GM12872 (cell line): ENCODE data around the gene PLCXD1.

Experiments
- TF ChIP-seq, protein P1 (sequence below): IDR thresholded peaks from 3 replicates; pipeline ENCODE4 v1.5.1; 2011; ENCODE audit warnings: low read depth, mild to moderate bottlenecking, low read length, moderate library complexity; ENCODE audit not compliant: insufficient read depth

Gene PLCXD1

DNA sequence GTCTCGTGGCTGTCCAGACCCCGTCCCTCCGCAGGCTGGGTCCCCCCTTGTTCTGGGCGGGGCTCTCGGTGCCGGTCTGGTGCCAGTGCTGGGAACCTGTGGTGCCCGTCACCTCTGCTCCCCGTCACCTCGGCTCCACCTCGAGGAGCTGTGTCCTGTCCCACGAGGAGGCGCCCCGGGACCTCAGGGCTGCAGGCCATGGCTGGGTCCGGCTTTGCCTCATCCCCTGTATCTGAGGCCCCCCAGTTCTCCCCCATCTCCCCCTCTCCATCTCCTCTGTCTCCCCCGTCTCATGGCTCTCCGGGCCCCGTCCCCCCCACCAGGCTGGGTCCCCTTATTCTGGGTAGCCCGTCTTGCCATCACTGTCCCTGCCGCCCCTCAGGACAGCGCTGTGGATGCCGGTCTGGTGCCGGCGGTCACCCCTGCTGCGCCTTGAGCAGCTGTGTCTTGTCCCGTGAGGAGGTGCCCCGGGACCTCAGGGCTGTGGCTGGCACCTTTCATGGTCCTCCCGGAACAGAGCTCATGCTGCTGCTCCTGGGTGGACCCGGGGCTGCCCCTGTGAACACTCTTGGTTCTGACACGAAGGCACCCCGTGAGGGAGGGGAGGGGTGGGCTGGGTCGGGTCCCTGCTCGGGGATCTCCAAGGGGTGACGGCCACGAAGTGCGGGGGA is 50.8 kb downstream of the PLCXD1 start:
- TF ChIP-seq, protein P1, sequence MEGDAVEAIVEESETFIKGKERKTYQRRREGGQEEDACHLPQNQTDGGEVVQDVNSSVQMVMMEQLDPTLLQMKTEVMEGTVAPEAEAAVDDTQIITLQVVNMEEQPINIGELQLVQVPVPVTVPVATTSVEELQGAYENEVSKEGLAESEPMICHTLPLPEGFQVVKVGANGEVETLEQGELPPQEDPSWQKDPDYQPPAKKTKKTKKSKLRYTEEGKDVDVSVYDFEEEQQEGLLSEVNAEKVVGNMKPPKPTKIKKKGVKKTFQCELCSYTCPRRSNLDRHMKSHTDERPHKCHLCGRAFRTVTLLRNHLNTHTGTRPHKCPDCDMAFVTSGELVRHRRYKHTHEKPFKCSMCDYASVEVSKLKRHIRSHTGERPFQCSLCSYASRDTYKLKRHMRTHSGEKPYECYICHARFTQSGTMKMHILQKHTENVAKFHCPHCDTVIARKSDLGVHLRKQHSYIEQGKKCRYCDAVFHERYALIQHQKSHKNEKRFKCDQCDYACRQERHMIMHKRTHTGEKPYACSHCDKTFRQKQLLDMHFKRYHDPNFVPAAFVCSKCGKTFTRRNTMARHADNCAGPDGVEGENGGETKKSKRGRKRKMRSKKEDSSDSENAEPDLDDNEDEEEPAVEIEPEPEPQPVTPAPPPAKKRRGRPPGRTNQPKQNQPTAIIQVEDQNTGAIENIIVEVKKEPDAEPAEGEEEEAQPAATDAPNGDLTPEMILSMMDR, result no peak

DNA sequence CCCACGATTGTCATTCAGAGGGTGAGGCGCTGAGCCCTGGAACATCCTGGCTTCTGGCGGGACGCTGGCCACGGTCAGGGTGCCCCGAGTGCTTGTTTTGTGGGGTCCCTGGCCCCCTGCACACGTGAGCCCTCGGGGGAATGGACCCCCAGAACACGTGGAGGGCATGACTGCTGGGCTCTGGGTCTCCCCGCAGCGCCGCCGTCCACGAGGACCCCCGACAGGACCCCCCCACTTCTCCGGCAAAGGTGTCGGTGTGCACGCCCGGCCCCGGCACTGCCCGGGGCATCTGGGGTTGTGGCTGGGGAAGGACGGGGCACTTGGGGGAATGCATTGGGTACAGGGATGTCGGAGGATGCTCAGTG is 51.3 kb downstream of the PLCXD1 start:
- TF ChIP-seq, protein P1, result no peak

DNA sequence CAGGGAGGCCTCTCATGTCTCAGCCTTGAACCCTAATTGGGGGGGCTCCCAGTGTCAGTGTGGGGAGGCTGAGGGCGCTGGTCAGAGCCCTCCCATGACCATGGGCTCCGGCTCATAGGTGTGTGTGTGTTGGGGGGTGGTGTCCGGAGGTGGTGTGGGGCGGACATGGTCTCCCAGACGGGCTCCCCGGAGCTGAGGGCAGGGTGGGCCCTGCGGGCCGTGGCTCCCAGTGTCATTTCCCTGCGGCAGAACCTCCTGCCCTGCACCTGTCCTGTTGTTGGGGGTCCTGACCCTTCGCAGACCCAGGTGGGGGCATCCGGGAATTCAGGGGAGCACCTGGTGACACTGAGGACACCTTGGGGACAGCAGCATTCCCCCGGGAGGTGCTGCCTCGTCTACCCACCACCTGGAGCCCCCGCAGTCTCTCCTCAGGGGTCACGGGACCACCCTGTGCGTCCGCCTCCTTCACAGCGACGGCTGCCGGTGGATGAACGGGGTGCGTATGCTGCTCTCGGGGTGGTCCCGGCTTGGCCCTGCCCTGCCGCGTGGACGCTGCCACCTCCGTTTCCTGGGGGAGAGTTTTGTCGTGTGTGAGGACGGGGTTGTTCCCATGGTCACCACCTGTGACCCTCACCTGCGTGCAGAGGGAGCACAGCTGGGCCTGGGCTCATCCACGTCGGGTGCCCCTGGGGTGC is 51.9 kb downstream of the PLCXD1 start:
- TF ChIP-seq, protein P1, result no peak

GRCh38 chrX:333611-334311 is 52.6 kb downstream of the PLCXD1 start:
- TF ChIP-seq, protein P1, result no peak

DNA sequence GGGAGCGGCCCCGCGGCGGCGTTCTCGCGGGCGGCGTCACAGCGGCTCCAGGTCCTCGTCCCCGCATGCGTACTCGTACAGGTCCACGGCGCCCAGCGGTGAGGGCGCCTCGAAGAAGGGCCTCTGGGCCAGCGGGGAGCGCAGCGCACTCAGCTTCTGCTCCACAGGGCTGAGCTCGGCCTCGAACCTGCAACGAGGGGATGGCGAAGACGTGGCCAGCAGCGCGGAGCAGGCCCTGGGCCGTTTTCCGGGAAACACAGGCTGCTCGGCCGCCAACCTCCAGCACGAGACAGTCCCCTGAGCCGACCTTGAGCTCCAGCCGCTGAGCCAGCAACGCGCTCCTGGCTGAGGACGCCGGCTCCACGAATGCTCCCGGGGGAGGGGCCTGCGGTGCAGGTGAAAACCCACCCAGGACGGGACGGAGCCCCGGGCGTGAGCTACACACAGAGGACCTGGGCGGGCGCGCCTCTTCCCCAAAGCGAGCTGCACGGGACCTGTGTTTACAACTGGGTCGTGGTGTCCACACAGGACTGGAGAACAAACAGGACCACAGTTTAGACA is 53.2 kb downstream of the PLCXD1 start:
- TF ChIP-seq, protein P1, result no peak

DNA sequence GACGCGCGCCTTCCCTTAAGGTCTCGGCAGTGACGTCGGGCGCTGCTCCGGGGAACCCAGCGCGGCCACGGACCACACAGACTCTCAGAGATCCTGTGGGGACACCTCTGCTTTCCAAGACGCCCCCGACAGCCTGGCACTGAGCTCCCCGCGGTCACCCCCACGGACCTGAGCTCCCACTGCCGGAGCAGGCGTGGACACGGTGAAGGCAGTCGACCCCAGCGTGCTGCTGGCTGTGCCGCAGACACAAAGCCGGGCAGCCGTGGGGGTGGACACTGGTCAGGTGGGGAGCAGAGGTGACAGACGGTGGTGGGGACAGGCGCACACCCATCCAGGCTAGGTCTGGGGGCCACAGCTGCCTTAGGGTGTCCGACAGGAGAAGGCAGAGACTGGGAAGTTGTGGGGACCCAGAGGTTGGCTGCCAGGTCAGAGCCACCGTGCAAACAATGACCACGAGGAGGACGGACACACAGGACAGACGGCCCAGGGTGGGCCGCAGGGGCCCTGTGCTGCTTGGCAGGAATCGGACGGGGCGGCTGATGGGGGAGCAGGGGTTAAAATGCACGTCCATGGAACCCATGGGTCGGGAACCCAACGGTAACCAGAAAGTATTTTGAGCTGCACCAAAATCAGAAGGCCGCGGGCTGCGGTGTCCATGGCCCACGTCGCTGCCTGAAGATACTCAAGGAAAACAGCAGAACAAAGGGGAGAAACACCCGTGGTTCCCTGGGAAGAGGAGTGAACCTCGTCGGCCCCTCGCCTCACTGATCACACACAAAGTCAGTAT is 54.0 kb downstream of the PLCXD1 start:
- TF ChIP-seq, protein P1, result no peak
